Endodermal cell (in vitro differentiated cells): ENCODE data around the gene TMPRSS11D. TPM values are rescaled to one million over a fixed set of nuclear protein-coding genes. Genes with fewer than 3 reads are reported as not detected.

ENCODE experiments used
- DNase-seq: peaks from one replicate; pipeline ENCODE4 v3.0.0-alpha.2; 2017
- H3K27ac ChIP-seq: 2 replicates; pipeline ENCODE4 v1.5.1; 2013; ENCODE audit warnings: mild to moderate bottlenecking, low read depth, low read length, moderate library complexity
- H3K27me3 ChIP-seq: 2 replicates; pipeline ENCODE4 v1.6.1; 2013; ENCODE audit warnings: mild to moderate bottlenecking, low read length, moderate library complexity; ENCODE audit not compliant: insufficient read depth, control insufficient read depth, poor library complexity, severe bottlenecking
- H3K36me3 ChIP-seq: 2 replicates; pipeline ENCODE4 v1.7.0; 2013; ENCODE audit warnings: mild to moderate bottlenecking, low read length, moderate library complexity; ENCODE audit not compliant: control insufficient read depth, insufficient read depth
- H3K4me1 ChIP-seq: one replicate; pipeline ENCODE4 v1.7.0; 2013; ENCODE audit warnings: low read length; ENCODE audit not compliant: control insufficient read depth, insufficient read depth
- H3K4me3 ChIP-seq: 2 replicates; pipeline ENCODE4 v1.5.1; 2013; ENCODE audit warnings: mild to moderate bottlenecking, low read length, moderate library complexity
- H3K9ac ChIP-seq: 2 replicates; pipeline ENCODE4 v1.6.1; 2013; ENCODE audit warnings: mild to moderate bottlenecking, low read length, moderate library complexity; ENCODE audit not compliant: poor library complexity, severe bottlenecking; ENCODE audit errors: extremely low read depth
- H3K9me3 ChIP-seq: 2 replicates; pipeline ENCODE4 v1.6.1; 2013; ENCODE audit warnings: mild to moderate bottlenecking, low read length, moderate library complexity; ENCODE audit not compliant: control insufficient read depth
- H3K27ac Mint-ChIP-seq: 2 replicates; pipeline ENCODE4 v1.8.0; 2020; ENCODE audit warnings: mixed read lengths
- H3K27me3 Mint-ChIP-seq: 2 replicates; pipeline ENCODE4 v1.8.0; 2021; ENCODE audit warnings: mild to moderate bottlenecking, mixed read lengths; ENCODE audit not compliant: insufficient read depth
- H3K36me3 Mint-ChIP-seq: 2 replicates; pipeline ENCODE4 v1.8.0; 2020; ENCODE audit warnings: low read depth, mixed read lengths
- H3K4me1 Mint-ChIP-seq: 2 replicates; pipeline ENCODE4 v1.8.0; 2020; ENCODE audit warnings: mixed read lengths
- H3K4me3 Mint-ChIP-seq: 2 replicates; pipeline ENCODE4 v1.8.0; 2020; ENCODE audit warnings: mild to moderate bottlenecking, moderate library complexity, mixed read lengths
- H3K9me3 Mint-ChIP-seq: 2 replicates; pipeline ENCODE4 v1.8.0; 2020; ENCODE audit warnings: mild to moderate bottlenecking, mixed read lengths
- CTCF ChIP-seq: fragments of 200-600 bp; sonication (generic); conservative IDR thresholded peaks from 2 replicates; pipeline ENCODE4 v1.5.0; 2021; ENCODE audit warnings: antibody characterized with exemption, mild to moderate bottlenecking
- WGBS, 2 experiments: methylation state at CpG; one replicate each; pipeline versions ENCODE4 v1.1.5 to v1.1.7; 2013; ENCODE audit warnings: missing lambda C conversion rate in 2 of 2, mixed read lengths in 1 of 2; ENCODE audit not compliant: insufficient coverage in 1 of 2, insufficient read length in 1 of 2; 5-methylcytosine and 5-hydroxymethylcytosine counted together
- total RNA-seq, 2 donors: library from RNA; stranded (reverse); fragmentation: NEBNext Ultra II Directional in 1 of 2; extraction: Animal tissue kit (Norgen Biotek cat#: 25700) in 1 of 2; gene quantifications; 2 replicates in 1 of 2; 3 replicates in 1 of 2; pipeline ENCODE4 v1.2.1, GENCODE V29; 2021

The TMPRSS11D gene
- total RNA-seq, 2 donors from 2014 or later, result not detected

GRCh38 chr4:67911141-67911540 lies 27.3 kb upstream of the TMPRSS11D start:
- no peak overlapping the region for H3K27ac Mint-ChIP-seq
- H3K27me3 ChIP-seq, result no peaks in the 10 kb centered on the region
- no peak for DNase-seq
- H3K36me3 Mint-ChIP-seq, result no peaks in the 10 kb centered on the region
- H3K4me3 Mint-ChIP-seq, result no peak overlapping the region
- no peak overlapping the region for H3K9ac ChIP-seq
- TF ChIP-seq CTCF, result no peak
- no peak overlapping the region for H3K27ac ChIP-seq
- H3K4me1 Mint-ChIP-seq, result peaks cover 3% of the 10 kb centered on the region
- H3K9me3 ChIP-seq, result no peaks in the 10 kb centered on the region
- H3K36me3 ChIP-seq, result no peaks in the 10 kb centered on the region
- no peak overlapping the region for H3K4me3 ChIP-seq
- no peaks in the 10 kb centered on the region for H3K27me3 Mint-ChIP-seq
- 92 to 97% methylated on average over 2 to 4 of the region's 4 CpGs for WGBS, 2 experiments
- H3K9me3 Mint-ChIP-seq, result no peaks in the 10 kb centered on the region
- H3K4me1 ChIP-seq, result no peaks in the 10 kb centered on the region

GRCh38 chr4:67910585-67910905 lies 26.7 kb upstream of the TMPRSS11D start:
- Mint-ChIP-seq H3K36me3 (no peaks in the 10 kb centered on the region), H3K4me3 (no peak overlapping the region), H3K27me3 (no peaks in the 10 kb centered on the region), H3K9me3 (no peaks in the 10 kb centered on the region), H3K4me1 (peaks cover 3% of the 10 kb centered on the region), H3K27ac (no peak overlapping the region)
- Histone ChIP-seq H3K4me1 (no peaks in the 10 kb centered on the region), H3K27me3 (no peaks in the 10 kb centered on the region), H3K9me3 (no peaks in the 10 kb centered on the region), H3K36me3 (no peaks in the 10 kb centered on the region), H3K4me3 (no peak overlapping the region), H3K27ac (no peak overlapping the region), H3K9ac (no peak overlapping the region)
- TF ChIP-seq CTCF, result no peak
- DNase-seq, result no peak
- WGBS, 2 experiments, result no CpG with 5 or more reads among the region's 1 CpG

- WGBS, 2 experiments, result 36% methylated on average over 4 of the region's 6 CpGs; no CpG with 5 or more reads in 1 of the 2 experiments
- Histone ChIP-seq H3K36me3 (no peaks in the 10 kb centered on the region), H3K9ac (no peak overlapping the region), H3K4me3 (no peak overlapping the region), H3K9me3 (no peaks in the 10 kb centered on the region), H3K27ac (no peak overlapping the region), H3K4me1 (no peaks in the 10 kb centered on the region), H3K27me3 (no peaks in the 10 kb centered on the region)
- Mint-ChIP-seq H3K27me3 (no peaks in the 10 kb centered on the region), H3K36me3 (no peaks in the 10 kb centered on the region), H3K27ac (no peak overlapping the region), H3K4me3 (no peak overlapping the region), H3K9me3 (no peaks in the 10 kb centered on the region), H3K4me1 (peaks cover 3% of the 10 kb centered on the region)
- TF ChIP-seq CTCF, result peak; percentile 83
- no peak for DNase-seq
Observed at GRCh38 chr4:67909905-67910584, 26.2 kb upstream of the TMPRSS11D start.
